Cardiac muscle cell (in vitro differentiated cells and primary cell): ENCODE data around the gene AHNAK. TPM values are rescaled to one million over a fixed set of nuclear protein-coding genes. Genes with fewer than 3 reads are reported as not detected.
"Not testable (repeated sequence)": the region's sequence is repeated elsewhere in the genome, so short reads cannot be mapped to it uniquely, and the experiment has no call there.

Experiments used
- DNase-seq, 2 donors: peaks; one replicate each; pipeline versions ENCODE4 v3.0.0 to v3.0.0-alpha.2; 2010 to 2017; ENCODE audit warnings: low read depth in 1 of 2, low spot score in 1 of 2
- H3K27ac ChIP-seq: fragments of 200-600 bp; sonication (generic); 2 replicates; pipeline ENCODE4 v1.5.1; 2016
- H3K27me3 ChIP-seq: fragments of 200-600 bp; sonication (generic); 2 replicates; pipeline ENCODE4 v1.6.0; 2016; ENCODE audit warnings: control low read depth
- H3K36me3 ChIP-seq: fragments of 200-600 bp; sonication (generic); 2 replicates; pipeline ENCODE4 v1.5.1; 2016; ENCODE audit warnings: control low read depth
- H3K4me1 ChIP-seq: fragments of 200-600 bp; sonication (generic); 2 replicates; pipeline ENCODE4 v1.8.1; 2017; ENCODE audit warnings: low read depth, mild to moderate bottlenecking, mixed run types
- H3K4me3 ChIP-seq: fragments of 200-600 bp; sonication (generic); 2 replicates; pipeline ENCODE4 v1.5.1; 2016; ENCODE audit warnings: mild to moderate bottlenecking
- H3K9me3 ChIP-seq: fragments of 200-600 bp; sonication (generic); 2 replicates; pipeline ENCODE4 v1.5.1; 2017; ENCODE audit warnings: low read depth, mild to moderate bottlenecking, control low read depth
- polyA plus RNA-seq: library from polyadenylated mRNA; unstranded; fragments of >200 nt; fragmentation: Nextera tagmentation; extraction: Ambion mirVana; gene quantifications from 2 replicates; pipeline ENCODE4 v1.2.1, GENCODE V29; 2016
- total RNA-seq: library from RNA; depleted of rRNA; stranded (reverse); fragments of >200 nt; gene quantifications from 2 replicates; pipeline ENCODE4 v1.2.3, GENCODE V29; 2016
- TF ChIP-seq, protein P1 (sequence below): IDR thresholded peaks from 2 replicates; pipeline ENCODE4 v1.5.1; 2012; ENCODE audit warnings: low read depth, mild to moderate bottlenecking, low read length

Gene AHNAK
- total and polyA plus RNA-seq, 2 experiments from 2014 or later, result 13.4 to 77.1 TPM

DNA sequence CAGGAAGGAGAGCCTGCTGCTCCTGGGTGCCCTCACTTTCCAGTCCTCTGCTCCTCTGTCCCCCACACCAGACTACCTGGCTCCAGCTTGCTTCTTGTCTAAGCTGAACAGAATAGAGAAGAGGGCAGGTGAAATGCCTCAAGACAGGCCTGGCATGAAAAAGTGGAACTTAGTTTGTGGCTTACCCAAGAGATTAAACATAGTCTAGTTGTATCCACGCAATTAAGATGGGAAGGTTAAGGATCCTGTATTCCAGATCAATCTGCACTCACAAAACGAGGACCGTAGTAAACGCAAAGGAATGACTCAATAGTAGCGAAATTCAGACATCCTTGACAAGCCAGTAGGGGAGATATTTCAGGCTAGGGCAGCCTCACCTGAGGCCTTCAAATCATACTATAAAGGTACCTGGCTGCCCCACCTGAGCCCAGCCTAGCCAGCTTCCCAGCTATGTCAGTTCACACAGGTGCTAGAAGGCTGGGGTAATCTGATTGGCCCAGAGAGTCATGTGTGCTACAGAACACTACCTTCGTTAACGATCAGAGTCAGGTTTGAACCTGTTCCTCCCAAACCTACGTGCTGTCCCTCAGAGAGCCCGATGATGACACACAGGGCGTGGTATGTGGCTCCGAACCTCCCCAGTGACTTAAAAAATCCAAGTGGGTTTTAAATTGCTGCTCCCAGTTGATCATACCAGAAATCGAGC, 46.5 kb downstream of the AHNAK start:
- no peak overlapping the region for H3K27ac ChIP-seq
- no peak for DNase-seq
- no peaks in the 10 kb centered on the region for H3K36me3 ChIP-seq
- no peaks in the 10 kb centered on the region for H3K27me3 ChIP-seq
- H3K4me3 ChIP-seq, result no peak overlapping the region
- H3K4me1 ChIP-seq, result peaks cover 19% of the 10 kb centered on the region
- H3K9me3 ChIP-seq, result no peaks in the 10 kb centered on the region
- TF ChIP-seq, protein P1, sequence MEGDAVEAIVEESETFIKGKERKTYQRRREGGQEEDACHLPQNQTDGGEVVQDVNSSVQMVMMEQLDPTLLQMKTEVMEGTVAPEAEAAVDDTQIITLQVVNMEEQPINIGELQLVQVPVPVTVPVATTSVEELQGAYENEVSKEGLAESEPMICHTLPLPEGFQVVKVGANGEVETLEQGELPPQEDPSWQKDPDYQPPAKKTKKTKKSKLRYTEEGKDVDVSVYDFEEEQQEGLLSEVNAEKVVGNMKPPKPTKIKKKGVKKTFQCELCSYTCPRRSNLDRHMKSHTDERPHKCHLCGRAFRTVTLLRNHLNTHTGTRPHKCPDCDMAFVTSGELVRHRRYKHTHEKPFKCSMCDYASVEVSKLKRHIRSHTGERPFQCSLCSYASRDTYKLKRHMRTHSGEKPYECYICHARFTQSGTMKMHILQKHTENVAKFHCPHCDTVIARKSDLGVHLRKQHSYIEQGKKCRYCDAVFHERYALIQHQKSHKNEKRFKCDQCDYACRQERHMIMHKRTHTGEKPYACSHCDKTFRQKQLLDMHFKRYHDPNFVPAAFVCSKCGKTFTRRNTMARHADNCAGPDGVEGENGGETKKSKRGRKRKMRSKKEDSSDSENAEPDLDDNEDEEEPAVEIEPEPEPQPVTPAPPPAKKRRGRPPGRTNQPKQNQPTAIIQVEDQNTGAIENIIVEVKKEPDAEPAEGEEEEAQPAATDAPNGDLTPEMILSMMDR, result no peak

DNA sequence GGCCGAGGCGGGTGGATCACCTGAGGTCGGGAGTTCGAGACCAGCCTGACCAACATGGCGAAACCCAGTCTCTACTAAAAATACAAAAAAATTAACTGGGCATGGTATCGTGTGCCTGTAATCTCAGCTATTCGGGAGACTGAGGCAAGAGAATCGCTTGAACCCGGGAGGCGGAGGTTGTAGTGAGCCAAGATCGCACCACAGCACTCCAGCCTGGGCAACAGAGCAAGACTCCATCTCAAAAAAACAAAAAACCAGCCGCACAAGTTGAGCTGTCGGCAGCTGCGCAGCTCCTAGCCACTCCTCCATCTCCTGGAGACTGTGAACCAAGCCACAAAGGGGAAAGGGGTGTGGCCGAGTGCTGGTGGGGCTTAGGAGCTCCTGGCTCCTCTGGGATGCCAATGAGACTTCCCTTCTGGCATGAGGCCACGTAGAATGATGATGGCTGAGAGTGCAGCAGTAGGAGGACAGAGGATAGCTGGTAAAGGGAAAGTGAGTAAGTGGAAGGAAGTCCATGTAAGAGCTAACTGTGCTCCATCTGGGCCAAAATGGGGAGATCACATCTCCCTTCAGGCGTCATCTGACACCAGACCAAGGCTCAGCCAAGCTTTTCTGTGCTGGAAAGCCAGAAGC, 47.2 kb downstream of the AHNAK start:
- H3K4me1 ChIP-seq, result peaks cover 13% of the 10 kb centered on the region
- H3K27me3 ChIP-seq, H3K4me3 ChIP-seq, H3K9me3 ChIP-seq, H3K27ac ChIP-seq, H3K36me3 ChIP-seq: not testable (repeated sequence)
- peak in 1 of 2 donors; percentile 59 for DNase-seq

DNA sequence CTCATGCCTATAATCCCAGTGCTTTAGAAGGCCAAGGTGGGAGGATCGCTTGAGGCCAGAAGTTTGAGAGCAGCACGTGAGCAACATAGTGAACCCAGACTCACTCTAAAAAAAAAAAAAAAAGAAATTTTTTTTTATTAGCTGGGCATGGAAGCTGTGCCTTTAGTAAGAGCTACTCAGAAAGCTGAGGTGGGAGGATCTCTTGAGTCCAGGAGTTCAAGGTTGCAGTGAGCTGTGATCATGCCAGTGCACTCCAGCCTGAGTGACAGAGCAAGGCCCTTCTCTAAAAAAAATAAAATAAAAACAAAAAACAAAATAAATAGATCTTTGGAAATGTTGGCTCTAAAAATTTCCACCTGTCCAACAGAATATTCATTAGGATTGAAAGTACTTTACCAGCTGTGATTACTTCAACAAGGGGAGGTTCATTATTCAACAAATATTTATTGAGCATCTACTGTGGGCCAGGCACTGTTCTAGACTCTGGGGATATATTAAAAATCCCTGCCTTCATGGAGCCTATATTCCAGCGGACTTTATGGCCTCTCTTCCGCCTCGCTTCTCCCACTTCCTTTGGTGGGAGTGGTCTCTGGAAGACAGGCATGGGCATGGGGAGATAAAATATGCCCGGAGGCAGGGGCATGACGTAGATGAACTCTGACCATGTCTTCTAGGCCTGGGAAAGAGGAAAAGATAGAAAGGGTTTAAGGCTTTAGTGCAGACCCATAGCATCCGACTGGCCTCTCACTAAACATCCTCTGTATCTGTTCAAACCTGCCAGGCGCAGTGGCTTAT, 47.9 kb downstream of the AHNAK start:
- no peaks in the 10 kb centered on the region for H3K36me3 ChIP-seq
- no peak overlapping the region for H3K27ac ChIP-seq
- H3K27me3 ChIP-seq, result no peaks in the 10 kb centered on the region
- H3K4me3 ChIP-seq, result no peak overlapping the region
- H3K9me3 ChIP-seq, result no peaks in the 10 kb centered on the region
- H3K4me1 ChIP-seq, result peaks cover 8% of the 10 kb centered on the region
- no peak for DNase-seq
- TF ChIP-seq, protein P1, result no peak

DNA sequence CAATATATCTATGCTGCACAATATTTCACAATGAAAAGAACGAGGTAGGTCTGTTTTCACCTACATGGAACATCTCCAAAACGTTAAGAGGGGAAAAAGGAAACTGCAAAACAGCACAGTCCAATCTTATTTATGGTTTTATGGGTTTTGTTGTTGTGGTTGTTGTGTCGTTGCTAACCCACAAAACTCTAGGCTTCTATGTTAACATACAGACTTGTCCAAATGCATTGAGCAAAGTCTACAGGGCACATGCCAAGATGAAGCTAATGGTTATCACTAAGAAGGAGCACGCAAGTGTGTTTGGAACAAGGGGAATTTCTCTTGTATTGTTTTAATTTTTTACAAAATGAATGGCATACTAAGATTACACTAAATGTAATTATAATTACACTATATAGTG, 48.6 kb downstream of the AHNAK start:
- no peak overlapping the region for H3K4me3 ChIP-seq
- DNase-seq, result no peak
- H3K4me1 ChIP-seq, result peaks cover 8% of the 10 kb centered on the region
- no peak overlapping the region for H3K27ac ChIP-seq
- no peaks in the 10 kb centered on the region for H3K9me3 ChIP-seq
- no peaks in the 10 kb centered on the region for H3K36me3 ChIP-seq
- TF ChIP-seq, protein P1, result no peak
- no peaks in the 10 kb centered on the region for H3K27me3 ChIP-seq

DNA sequence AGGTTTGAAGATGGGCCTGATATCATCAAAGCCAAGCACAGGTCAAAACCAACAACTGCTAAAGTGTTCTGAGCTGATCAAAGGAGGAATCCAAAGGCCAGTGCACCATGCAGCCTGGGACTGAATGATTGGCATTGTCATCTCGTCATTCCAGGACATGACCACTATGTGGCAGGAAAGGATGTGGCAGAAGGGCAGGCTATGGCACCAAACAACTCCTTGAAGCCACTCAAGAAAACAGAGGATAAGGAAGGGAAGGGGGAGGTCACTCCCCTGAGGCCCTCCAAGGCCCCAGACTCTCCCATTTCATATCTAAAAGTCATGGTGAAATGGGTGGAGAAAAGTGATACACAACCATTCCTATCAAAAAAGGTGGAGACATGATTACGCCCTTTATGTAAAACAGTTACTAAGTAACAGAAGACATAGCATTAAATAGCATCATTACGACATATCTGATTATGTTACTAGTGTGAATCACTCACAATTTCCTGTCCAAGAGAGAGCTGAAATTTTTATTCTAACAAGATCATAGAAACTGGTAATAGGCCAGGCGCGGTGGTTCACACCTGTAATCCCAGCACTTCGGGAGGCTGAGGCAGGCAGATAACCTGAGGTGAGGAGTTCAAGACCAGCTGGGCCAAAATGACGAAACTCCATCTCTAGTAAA, 49.3 kb downstream of the AHNAK start:
- Histone ChIP-seq H3K4me1 (peaks cover 8% of the 10 kb centered on the region), H3K9me3 (no peaks in the 10 kb centered on the region), H3K27me3 (no peaks in the 10 kb centered on the region), H3K4me3 (no peak overlapping the region), H3K36me3 (no peaks in the 10 kb centered on the region), H3K27ac (no peak overlapping the region)
- TF ChIP-seq, protein P1, result peak; percentile 29
- peak in 1 of 2 donors; percentile 74 for DNase-seq
